Common myeloid progenitor, CD34-positive (primary cell): ENCODE measurements around the gene LONRF2.

Source experiments
- CTCF ChIA-PET: fragments of 350-600 bp; sonication (Branson Sonifier 250); formaldehyde crosslinking; loops from one replicate; lab custom pipeline; 2021; ENCODE audit warnings: antibody characterized with exemption; lab: Charles Lee
- POLR2A ChIA-PET: fragments of 350-600 bp; sonication (Branson Sonifier 250); formaldehyde crosslinking; loops from one replicate; lab custom pipeline; 2021; ENCODE audit warnings: antibody characterized with exemption; lab: Charles Lee
- DNase-seq, 3 donors: peaks; one replicate each; pipeline versions ENCODE4 v3.0.0 to v3.0.0-alpha.2; 2013
- H3K27ac ChIP-seq, 2 experiments: 1 replicate in 1 of 2; 2 replicates in 1 of 2; pipeline ENCODE4 v1.7.0; 2013; ENCODE audit warnings: inconsistent platforms in 2 of 2, low read length in 2 of 2, mild to moderate bottlenecking in 2 of 2, low read depth in 1 of 2, moderate library complexity in 1 of 2; ENCODE audit not compliant: severe bottlenecking in 2 of 2, insufficient read depth in 1 of 2, poor library complexity in 1 of 2
- H3K27me3 ChIP-seq, 5 experiments: replicated peaks in 2 of 5; 1 replicate in 3 of 5; 2 replicates in 2 of 5; pipeline versions ENCODE4 v1.6.1 to v1.7.0; 2013; ENCODE audit warnings: low read length in 4 of 5, mild to moderate bottlenecking in 2 of 5, moderate library complexity in 2 of 5, inconsistent platforms in 1 of 5; ENCODE audit not compliant: insufficient read depth in 5 of 5, control insufficient read depth in 4 of 5
- H3K36me3 ChIP-seq, 4 experiments: 1 replicate in 2 of 4; 2 replicates in 2 of 4; pipeline versions ENCODE4 v1.6.1 to v1.7.0; 2013; ENCODE audit warnings: low read length in 3 of 4, control low read depth in 1 of 4, mild to moderate bottlenecking in 1 of 4; ENCODE audit not compliant: control insufficient read depth in 4 of 4, insufficient read depth in 4 of 4
- H3K4me1 ChIP-seq, 4 experiments: 1 replicate in 3 of 4; 2 replicates in 1 of 4; pipeline versions ENCODE4 v1.6.1 to v1.7.1; 2013; ENCODE audit warnings: low read length in 3 of 4, mild to moderate bottlenecking in 3 of 4, control low read depth in 1 of 4, inconsistent platforms in 1 of 4, moderate library complexity in 1 of 4; ENCODE audit not compliant: control insufficient read depth in 4 of 4, insufficient read depth in 4 of 4; ENCODE audit errors: control extremely low read depth in 1 of 4
- H3K4me3 ChIP-seq, 7 experiments: 1 replicate in 4 of 7; 2 replicates in 3 of 7; pipeline versions ENCODE4 v1.5.1 to v1.7.0; 2013; ENCODE audit warnings: mild to moderate bottlenecking in 7 of 7, low read length in 6 of 7, moderate library complexity in 6 of 7, inconsistent platforms in 2 of 7, low read depth in 2 of 7, control low read depth in 1 of 7; ENCODE audit not compliant: insufficient read depth in 4 of 7, control insufficient read depth in 1 of 7; ENCODE audit errors: extremely low read depth in 1 of 7
- H3K9me3 ChIP-seq, 5 experiments: 1 replicate in 4 of 5; 2 replicates in 1 of 5; pipeline versions ENCODE4 v1.6.1 to v1.7.1; 2013; ENCODE audit warnings: low read length in 4 of 5, mild to moderate bottlenecking in 2 of 5, inconsistent platforms in 1 of 5, low read depth in 1 of 5, moderate library complexity in 1 of 5; ENCODE audit not compliant: control insufficient read depth in 4 of 5, insufficient read depth in 2 of 5; ENCODE audit errors: control extremely low read depth in 1 of 5
- WGBS: methylation state at CpG from one replicate; pipeline ENCODE4 v1.1.5; 2013; ENCODE audit not compliant: insufficient coverage; 5-methylcytosine and 5-hydroxymethylcytosine counted together

Gene LONRF2

DNA sequence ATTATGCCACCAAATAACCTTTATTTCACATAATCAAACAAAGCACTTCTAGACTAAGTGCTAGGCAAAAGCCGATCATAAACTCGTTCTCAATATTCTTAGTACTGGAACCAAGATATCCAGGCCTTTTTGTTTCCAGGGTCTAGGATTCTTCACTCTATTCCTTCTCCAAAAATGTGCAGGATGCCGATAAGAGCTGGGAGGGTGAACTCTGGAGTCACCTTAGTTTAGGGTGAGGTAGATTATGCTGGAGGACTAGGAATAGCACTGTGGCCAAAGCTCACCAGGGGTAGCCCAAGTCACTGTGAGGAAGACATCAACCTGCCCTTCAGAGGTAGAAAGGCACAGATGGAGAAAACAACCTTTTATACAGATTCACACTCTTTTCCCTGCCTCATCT, 37.3 kb downstream of the LONRF2 start:
- Histone ChIP-seq H3K27ac (no peak overlapping the region), H3K4me1 (no peaks in the 10 kb centered on the region), H3K9me3 (no peaks in the 10 kb centered on the region), H3K4me3 (no peak overlapping the region), H3K27me3 (peaks cover 0 to 2% (median 0%) of the 10 kb centered on the region in 5 experiments), H3K36me3 (no peaks in the 10 kb centered on the region)
- ChIA-PET CTCF (interaction anchor here (0.9 to 1.1 kb wide), 2 partner anchors 14 to 96 kb away, joined by 3 read pairs; no protein-coding TSS in a partner anchor), POLR2A (interaction anchor here (0.6 kb wide), 1 partner anchor 312 kb away, joined by 4 read pairs; no protein-coding TSS in a partner anchor)
- no peak for DNase-seq
- WGBS: 33% methylated on average over 3 of the region's 3 CpGs

DNA sequence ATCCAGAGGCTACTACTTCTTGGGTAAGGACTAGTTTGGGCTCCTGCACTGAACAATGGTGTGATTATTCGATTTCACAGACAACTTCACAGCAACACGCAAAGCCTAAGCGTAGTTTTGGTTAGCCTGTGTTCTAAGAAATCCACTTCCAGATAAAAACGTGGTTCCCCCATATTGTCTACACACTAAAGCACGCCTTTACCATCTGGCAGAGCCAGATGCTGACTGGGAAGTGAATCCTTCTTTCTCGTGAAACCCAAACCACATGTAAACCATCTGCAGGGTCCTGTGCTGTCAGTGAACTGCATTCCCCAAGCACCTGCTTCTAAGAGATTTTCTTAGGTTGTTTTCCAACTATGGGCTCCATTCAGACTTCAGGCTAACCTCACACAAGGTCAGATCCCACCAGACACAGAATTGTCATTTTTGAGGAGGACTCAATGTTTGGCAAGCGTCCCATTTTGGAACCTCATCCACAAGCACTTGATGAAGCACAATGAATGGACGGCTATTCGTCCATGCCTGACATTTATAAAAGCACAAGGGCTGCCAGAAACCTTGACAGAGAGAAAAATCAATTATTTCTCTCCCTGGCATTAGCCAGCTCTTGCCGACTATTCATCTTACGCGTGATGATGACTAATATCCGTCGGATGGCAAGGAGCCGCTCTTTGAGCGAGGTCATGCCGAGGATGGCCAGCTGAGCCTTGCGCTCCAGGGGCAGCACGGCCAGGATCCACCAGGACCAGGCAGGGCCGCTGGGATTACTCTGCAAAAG, 38.4 kb downstream of the LONRF2 start:
- ChIA-PET POLR2A (no interaction called here), CTCF (interaction anchor here (0.9 to 1.1 kb wide), 2 partner anchors 15 to 97 kb away, joined by 3 read pairs; no protein-coding TSS in a partner anchor)
- 93% methylated on average over 20 of the region's 20 CpGs for WGBS
- H3K4me1 ChIP-seq: peaks cover 0 to 3% (median 0%) of the 10 kb centered on the region in 4 experiments
- peaks cover 0 to 2% (median 0%) of the 10 kb centered on the region in 5 experiments for H3K27me3 ChIP-seq
- peak in 1 of 3 donors; percentile 19 for DNase-seq
- no peaks in the 10 kb centered on the region for H3K9me3 ChIP-seq
- H3K27ac ChIP-seq: no peak overlapping the region
- no peaks in the 10 kb centered on the region for H3K36me3 ChIP-seq
- no peak overlapping the region for H3K4me3 ChIP-seq

DNA sequence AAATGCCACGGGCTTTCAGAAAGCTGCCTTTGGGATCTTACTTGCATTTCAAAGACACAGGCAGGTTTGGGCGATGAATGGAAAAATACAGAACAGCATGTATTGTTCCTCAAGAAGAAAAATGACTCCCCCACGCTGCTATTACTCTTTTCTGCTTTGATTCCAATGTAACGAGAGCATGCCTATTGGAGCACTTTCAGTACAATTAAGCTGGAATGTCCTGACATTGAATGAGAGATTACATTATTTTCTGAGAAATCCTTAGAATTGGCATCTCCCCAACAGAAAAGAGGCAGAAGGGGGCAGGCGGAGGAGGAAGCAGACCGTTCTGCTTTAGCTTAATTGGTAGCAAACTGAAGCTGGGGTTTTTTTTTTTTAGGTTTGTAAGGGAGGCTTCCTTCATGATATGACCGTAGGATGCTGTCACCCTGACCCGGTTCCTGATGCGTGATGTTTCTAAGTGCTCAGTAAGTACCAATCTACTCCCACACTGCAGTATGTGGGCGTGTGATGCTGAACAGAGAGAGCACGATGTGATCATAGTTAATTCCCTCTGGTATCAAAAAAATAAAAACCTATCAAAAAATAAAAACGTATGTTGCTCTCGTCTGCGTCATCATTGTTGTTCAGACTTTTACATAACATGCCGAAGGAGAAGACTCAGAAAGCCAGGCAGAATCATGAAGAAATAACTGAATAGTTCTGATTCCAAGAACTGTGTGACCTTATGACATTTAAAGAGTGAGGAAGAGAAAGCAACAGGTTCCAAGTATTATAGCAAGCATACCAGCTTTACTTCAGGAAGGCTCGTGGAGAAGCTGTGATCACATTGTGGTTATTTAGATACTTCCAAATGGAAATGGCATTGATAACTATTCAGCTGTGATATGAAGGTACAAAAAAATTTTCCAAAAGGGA, 40.5 kb downstream of the LONRF2 start:
- POLR2A ChIA-PET: no interaction called here

DNA sequence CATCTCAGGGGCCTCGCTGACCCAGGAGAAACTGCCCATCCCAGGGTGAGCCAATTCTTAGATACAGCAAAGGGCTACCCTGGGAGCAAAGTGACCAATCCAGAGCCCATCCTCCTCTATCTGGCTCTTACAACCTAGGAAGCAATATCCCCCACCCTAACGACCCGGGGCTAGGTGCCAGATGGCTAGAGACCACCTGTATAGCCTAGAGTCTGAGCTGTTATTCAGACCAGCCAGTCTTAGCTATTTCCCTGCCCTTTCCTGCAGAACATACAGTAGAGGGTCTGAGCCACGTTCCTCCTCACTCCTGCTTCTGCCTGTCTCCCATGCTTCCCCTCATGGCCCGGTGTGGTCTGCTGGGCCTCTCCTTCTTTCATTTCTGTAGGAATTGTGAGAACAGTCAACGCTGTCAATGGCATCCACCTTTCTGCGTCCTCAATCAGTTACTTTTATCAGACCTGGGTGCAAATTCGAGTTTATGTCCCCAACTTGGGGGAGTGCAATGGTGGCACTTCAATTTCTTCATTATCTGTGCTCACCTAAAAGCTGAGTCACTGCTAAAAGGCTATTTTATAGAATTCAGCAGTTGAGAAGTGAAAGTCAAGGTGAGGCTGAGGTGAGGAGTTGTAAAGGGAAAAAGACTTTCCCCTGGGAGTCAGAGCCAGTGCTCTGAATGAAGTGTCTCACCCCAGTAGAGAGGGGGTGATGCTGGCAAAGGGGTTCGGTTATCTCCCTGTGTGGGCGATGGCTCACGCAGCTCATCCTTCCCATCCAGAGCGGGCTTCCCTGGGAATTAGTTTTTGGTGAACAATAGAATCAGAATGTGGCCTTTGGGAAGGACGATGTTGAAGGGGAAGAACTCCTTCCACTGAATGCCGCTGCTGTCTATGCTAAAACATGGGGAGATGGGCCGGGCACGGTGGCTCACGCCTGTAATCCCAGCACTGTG, 42.4 kb downstream of the LONRF2 start:
- Histone ChIP-seq H3K9me3 (no peaks in the 10 kb centered on the region), H3K4me3 (no peak overlapping the region), H3K27ac (no peak overlapping the region), H3K36me3 (no peaks in the 10 kb centered on the region), H3K4me1 (peaks cover 0 to 3% (median 0%) of the 10 kb centered on the region in 4 experiments), H3K27me3 (no peaks in the 10 kb centered on the region)
- ChIA-PET POLR2A (no interaction called here), CTCF (no interaction called here)
- 96% methylated on average over 14 of the region's 17 CpGs for WGBS
- DNase-seq: no peak

More for the DNA sequence above, 40.5 kb downstream of the LONRF2 start:
- no peak overlapping the region for H3K27ac ChIP-seq
- no peak for DNase-seq
- H3K9me3 ChIP-seq: no peaks in the 10 kb centered on the region
- H3K4me3 ChIP-seq: no peak overlapping the region
- H3K36me3 ChIP-seq: no peaks in the 10 kb centered on the region
- CTCF ChIA-PET: no interaction called here
- WGBS: 95% methylated on average over 12 of the region's 16 CpGs
- H3K27me3 ChIP-seq: peaks cover 0 to 2% (median 0%) of the 10 kb centered on the region in 5 experiments
- H3K4me1 ChIP-seq: peaks cover 0 to 3% (median 0%) of the 10 kb centered on the region in 4 experiments

DNA sequence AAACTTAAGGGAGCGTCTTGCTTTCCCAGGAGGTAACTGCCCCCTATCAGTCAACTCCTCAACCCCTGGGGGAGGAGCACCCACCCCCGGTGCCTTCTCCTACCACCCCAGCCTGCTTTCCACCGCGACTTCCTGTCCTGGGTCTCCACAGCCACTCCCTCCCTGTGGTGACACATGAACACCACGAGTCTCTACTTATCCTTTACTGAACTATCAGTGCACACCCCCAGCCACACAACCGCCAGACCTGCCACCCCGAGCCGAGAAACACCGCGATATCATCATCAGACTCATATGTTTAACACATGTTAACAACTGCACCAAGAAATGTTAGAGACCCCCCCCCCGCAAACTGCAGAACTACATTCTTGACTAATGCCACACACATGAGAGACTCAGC, 43.3 kb downstream of the LONRF2 start:
- Histone ChIP-seq H3K4me3 (no peak overlapping the region), H3K27me3 (no peaks in the 10 kb centered on the region), H3K4me1 (peaks cover 0 to 3% (median 0%) of the 10 kb centered on the region in 4 experiments), H3K36me3 (no peaks in the 10 kb centered on the region), H3K27ac (no peak overlapping the region), H3K9me3 (no peaks in the 10 kb centered on the region)
- ChIA-PET POLR2A (no interaction called here), CTCF (no interaction called here)
- peak in 2 of 3 donors; percentile 6 to 30 for DNase-seq
- 88% methylated on average over 11 of the region's 11 CpGs for WGBS

DNA sequence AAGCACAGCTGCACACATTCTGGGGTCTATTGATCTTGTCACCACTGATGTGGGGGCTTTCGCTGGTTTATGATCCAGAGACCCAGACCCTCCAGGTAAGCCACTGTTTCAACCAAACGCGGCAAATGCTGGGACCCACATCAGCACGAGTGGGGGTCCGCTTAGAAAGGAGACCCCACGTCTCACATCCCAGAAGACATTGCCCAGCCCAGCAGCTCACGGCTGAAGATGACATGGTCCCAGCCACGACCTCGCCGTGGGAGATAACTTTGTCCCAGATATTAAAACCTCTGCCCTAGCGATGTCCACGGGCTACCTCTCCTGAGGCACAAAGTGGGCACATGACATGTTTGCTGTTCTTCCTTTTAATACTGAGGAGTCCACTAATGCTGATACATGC, 43.8 kb downstream of the LONRF2 start:
- ChIA-PET CTCF (no interaction called here), POLR2A (no interaction called here)
- no peak for DNase-seq
- no peak overlapping the region for H3K27ac ChIP-seq
- WGBS: 88% methylated on average over 9 of the region's 12 CpGs
- H3K9me3 ChIP-seq: no peaks in the 10 kb centered on the region
- no peaks in the 10 kb centered on the region for H3K27me3 ChIP-seq
- no peaks in the 10 kb centered on the region for H3K36me3 ChIP-seq
- H3K4me1 ChIP-seq: peaks cover 0 to 3% (median 0%) of the 10 kb centered on the region in 4 experiments
- H3K4me3 ChIP-seq: no peak overlapping the region
